MCF 10A (cell line): ENCODE results near the gene PLIN5. TPM values are rescaled to one million over a fixed set of nuclear protein-coding genes. Genes with fewer than 3 reads are reported as not detected.

Experiments
- BruUV-seq: library from RNA; stranded (reverse); fragments of 400-500 nt; replicated peaks from 2 replicates; lab custom pipeline; 2021; lab: Mats Ljungman, UMichigan
- CTCF ChIA-PET: fragments of 300-600 bp; sonication (Branson Sonifier 250); formaldehyde crosslinking; extraction: SDS; loops from one replicate; lab custom pipeline; 2021; ENCODE audit warnings: antibody characterized with exemption, inconsistent platforms; lab: Yijun Ruan, JAX
- POLR2A ChIA-PET: fragments of 300-600, 350-650 bp; sonication (Branson Sonifier 250); formaldehyde crosslinking; extraction: SDS; loops from one replicate; lab custom pipeline; 2020; ENCODE audit warnings: antibody characterized with exemption, inconsistent platforms; lab: Yijun Ruan, JAX
- DNase-seq: peaks from one replicate; pipeline ENCODE4 v3.0.0-alpha.2; 2018; ENCODE audit not compliant: unreplicated experiment
- H3K27ac Mint-ChIP-seq: one replicate; pipeline ENCODE4 v1.8.0; 2022; ENCODE audit warnings: mild to moderate bottlenecking, low read depth, mixed read lengths; ENCODE audit not compliant: unreplicated experiment
- H3K27me3 Mint-ChIP-seq: one replicate; pipeline ENCODE4 v1.8.0; 2022; ENCODE audit warnings: mixed read lengths; ENCODE audit not compliant: insufficient read depth, unreplicated experiment
- H3K36me3 Mint-ChIP-seq: one replicate; pipeline ENCODE4 v1.8.0; 2022; ENCODE audit warnings: mild to moderate bottlenecking, moderate library complexity, mixed read lengths; ENCODE audit not compliant: insufficient read depth, unreplicated experiment
- H3K4me1 Mint-ChIP-seq: one replicate; pipeline ENCODE4 v1.8.0; 2022; ENCODE audit warnings: mixed read lengths; ENCODE audit not compliant: insufficient read depth, unreplicated experiment
- H3K4me3 Mint-ChIP-seq: one replicate; pipeline ENCODE4 v1.8.0; 2022; ENCODE audit warnings: mild to moderate bottlenecking, moderate library complexity, mixed read lengths; ENCODE audit not compliant: unreplicated experiment
- H3K9me3 Mint-ChIP-seq: one replicate; pipeline ENCODE4 v1.8.0; 2022; ENCODE audit warnings: mixed read lengths; ENCODE audit not compliant: unreplicated experiment
- CTCF ChIP-seq: fragments of 200-600 bp; IDR thresholded peaks from one replicate; pipeline ENCODE4 v1.8.0; 2022; ENCODE audit warnings: antibody characterized with exemption, mild to moderate bottlenecking; ENCODE audit not compliant: unreplicated experiment
- intact Hi-C: fragments of 100-400 bp; cut with micrococcal nuclease; formaldehyde crosslinking; loops from 2 replicates; pipeline ENCODE4 v1.14.1; 2022
- total RNA-seq: library from RNA; stranded (reverse); gene quantifications from 2 replicates; pipeline ENCODE4 v1.2.3, GENCODE V29; 2022

Gene PLIN5
- total RNA-seq, 1 experiment from 2014 or later = not detected

- BruUV-seq = no TSS peak
- H3K36me3 Mint-ChIP-seq = peaks cover 35% of the 10 kb centered on the region
- POLR2A ChIA-PET = no interaction called here
Measured at GRCh38 chr19:4491446-4491845, 43.6 kb downstream of the PLIN5 start.

GRCh38 chr19:4488496-4488895, 46.5 kb downstream of the PLIN5 start:
- no peaks in the 10 kb centered on the region for H3K9me3 Mint-ChIP-seq
- POLR2A ChIA-PET = interaction anchor here (0.7 kb wide), 1 partner anchor 520 kb away, joined by 3 read pairs; no protein-coding TSS in a partner anchor
- H3K4me1 Mint-ChIP-seq = no peaks in the 10 kb centered on the region
- H3K27ac Mint-ChIP-seq = no peak overlapping the region
- no peak for DNase-seq
- no peak overlapping the region for H3K4me3 Mint-ChIP-seq
- no TSS peak for BruUV-seq
- no peaks in the 10 kb centered on the region for H3K27me3 Mint-ChIP-seq
- CTCF ChIA-PET = no interaction called here
- peaks cover 49% of the 10 kb centered on the region for H3K36me3 Mint-ChIP-seq
- no peak for TF ChIP-seq CTCF
- intact Hi-C loops = no loop called here

More at GRCh38 chr19:4491446-4491845, 43.6 kb downstream of the PLIN5 start:
- CTCF ChIA-PET = no interaction called here
- no peak for DNase-seq
- intact Hi-C loops = no loop called here
- no peak for TF ChIP-seq CTCF
- Mint-ChIP-seq H3K9me3 (no peaks in the 10 kb centered on the region), H3K27ac (no peak overlapping the region), H3K27me3 (no peaks in the 10 kb centered on the region), H3K4me1 (no peaks in the 10 kb centered on the region), H3K4me3 (no peak overlapping the region)

- TF ChIP-seq CTCF = no peak
- POLR2A ChIA-PET = no interaction called here
- H3K9me3 Mint-ChIP-seq = no peaks in the 10 kb centered on the region
- no peaks in the 10 kb centered on the region for H3K4me1 Mint-ChIP-seq
- H3K27me3 Mint-ChIP-seq = no peaks in the 10 kb centered on the region
- H3K4me3 Mint-ChIP-seq = no peak overlapping the region
- no TSS peak for BruUV-seq
- CTCF ChIA-PET = no interaction called here
- intact Hi-C loops = no loop called here
- peaks cover 56% of the 10 kb centered on the region for H3K36me3 Mint-ChIP-seq
- H3K27ac Mint-ChIP-seq = no peak overlapping the region
- no peak for DNase-seq
Measured at GRCh38 chr19:4487572-4487971, 47.5 kb downstream of the PLIN5 start.

GRCh38 chr19:4483385-4483784, 51.6 kb downstream of the PLIN5 start:
- H3K9me3 Mint-ChIP-seq = no peaks in the 10 kb centered on the region
- no peak overlapping the region for H3K4me3 Mint-ChIP-seq
- intact Hi-C loops = no loop called here
- ChIA-PET POLR2A (no interaction called here), CTCF (interaction anchor here (0.6 to 0.7 kb wide), 2 partner anchors 40 to 84 kb away, joined by 3 read pairs; no protein-coding TSS in a partner anchor)
- H3K27ac Mint-ChIP-seq = peak overlapping the region; percentile 47
- no peak for TF ChIP-seq CTCF
- H3K36me3 Mint-ChIP-seq = peaks cover 74% of the 10 kb centered on the region
- no peaks in the 10 kb centered on the region for H3K4me1 Mint-ChIP-seq
- BruUV-seq = no TSS peak
- no peaks in the 10 kb centered on the region for H3K27me3 Mint-ChIP-seq
- DNase-seq = no peak
